NCI-H446 treated with DMSO at 0.1 percent for 48 hours (cell line): ENCODE data around the gene HES5.

ENCODE experiments used
- DNase-seq: peaks from one replicate; lab custom pipeline; 2025; lab: John Stamatoyannopoulos, UW

HES5 gene

GRCh38 chr1:2514863-2515762 lies 14.9 kb downstream of the HES5 start:
- DNase-seq, result no peak

- DNase-seq, result no peak
Observed at GRCh38 chr1:2513939-2514652, 16.0 kb downstream of the HES5 start.

GRCh38 chr1:2512862-2513421 lies 17.1 kb downstream of the HES5 start:
- no peak for DNase-seq

- no peak for DNase-seq
Observed at GRCh38 chr1:2510366-2511155, 19.5 kb downstream of the HES5 start.

- DNase-seq, result no peak
Observed at GRCh38 chr1:2509589-2509988, 20.5 kb downstream of the HES5 start.

- DNase-seq, result no peak
Observed at GRCh38 chr1:2508751-2509150, 21.3 kb downstream of the HES5 start.

GRCh38 chr1:2508180-2508579 lies 21.9 kb downstream of the HES5 start:
- no peak for DNase-seq

GRCh38 chr1:2507744-2508155 lies 22.3 kb downstream of the HES5 start:
- no peak for DNase-seq

- DNase-seq, result no peak
Observed at GRCh38 chr1:2506901-2507565, 23.0 kb downstream of the HES5 start.

GRCh38 chr1:2506007-2506860 lies 23.8 kb downstream of the HES5 start:
- no peak for DNase-seq

GRCh38 chr1:2505461-2505994 lies 24.5 kb downstream of the HES5 start:
- no peak for DNase-seq

- DNase-seq, result no peak
Observed at GRCh38 chr1:2504949-2505272, 25.2 kb downstream of the HES5 start.

GRCh38 chr1:2504225-2504948 lies 25.7 kb downstream of the HES5 start:
- DNase-seq, result no peak

- DNase-seq, result no peak
Observed at GRCh38 chr1:2503554-2504224, 26.4 kb downstream of the HES5 start.

GRCh38 chr1:2502661-2503553 lies 27.2 kb downstream of the HES5 start:
- DNase-seq, result no peak

- DNase-seq, result no peak
Observed at GRCh38 chr1:2502210-2502609, 27.9 kb downstream of the HES5 start.

- DNase-seq, result no peak
Observed at GRCh38 chr1:2501820-2502119, 28.3 kb downstream of the HES5 start.

- DNase-seq, result no peak
Observed at GRCh38 chr1:2501041-2501819, 28.8 kb downstream of the HES5 start.
